A549 treated with ZK216348 at 1 μM for 4 hours (cell line): ENCODE data around the gene EIF4G2. TPM values are rescaled to one million over a fixed set of nuclear protein-coding genes. Genes with fewer than 3 reads are reported as not detected.

ENCODE experiments used
- total RNA-seq: library from RNA; stranded (reverse); fragments of 200-300 nt; extraction: Qiagen RNA extraction; gene quantifications from 5 replicates; pipeline ENCODE4 v1.2.3, GENCODE V29; 2022; ENCODE audit warnings: low read depth

Gene EIF4G2
- 566 to 1,043 TPM (median 608 TPM) in 5 replicates for total RNA-seq

GRCh38 chr11:10808553-10809372 lies at the start of gene EIF4G2:
EIF4G2 (minus strand) TSS chr11:10808926.

GRCh38 chr11:10857709-10858438 lies 49.1 kb upstream of the EIF4G2 start, which contains the start of gene ZBED5:
ZBED5 (minus strand) TSS chr11:10858053; CDS start chr11:10854945, 3,108 bp downstream.

GRCh38 chr11:10750838-10751580 lies 57.7 kb downstream of the EIF4G2 start, which contains the start of gene CTR9:
CTR9 (plus strand) TSS chr11:10751246; CDS start chr11:10751413, 167 bp downstream.

Other genes with a start within 250 kb of the EIF4G2 start
- 0.22 to 0.42 TPM (median 0.26 TPM) in 5 replicates for gene LYVE1, start 240.3 kb downstream of the EIF4G2 start, total RNA-seq
- gene IRAG1, start 115.2 kb downstream of the EIF4G2 start, total RNA-seq: 0.06 TPM in 1 of 5 replicates, not detected in the others
- 21.0 to 34.2 TPM (median 26.3 TPM) in 5 replicates for gene CTR9, start 57.7 kb downstream of the EIF4G2 start, total RNA-seq
- 17.5 to 30.7 TPM (median 27.7 TPM) in 5 replicates for gene ZBED5, start 49.1 kb upstream of the EIF4G2 start, total RNA-seq